Measurements from ENCODE around the gene OLFML3.
A peak's percentile ranks its signal among the peaks of the same experiment; 100 is the strongest.
"Not testable (repeated sequence)": the region's sequence is repeated elsewhere in the genome, so short reads cannot be mapped to it uniquely, and the experiment has no call there.

The OLFML3 gene

DNA sequence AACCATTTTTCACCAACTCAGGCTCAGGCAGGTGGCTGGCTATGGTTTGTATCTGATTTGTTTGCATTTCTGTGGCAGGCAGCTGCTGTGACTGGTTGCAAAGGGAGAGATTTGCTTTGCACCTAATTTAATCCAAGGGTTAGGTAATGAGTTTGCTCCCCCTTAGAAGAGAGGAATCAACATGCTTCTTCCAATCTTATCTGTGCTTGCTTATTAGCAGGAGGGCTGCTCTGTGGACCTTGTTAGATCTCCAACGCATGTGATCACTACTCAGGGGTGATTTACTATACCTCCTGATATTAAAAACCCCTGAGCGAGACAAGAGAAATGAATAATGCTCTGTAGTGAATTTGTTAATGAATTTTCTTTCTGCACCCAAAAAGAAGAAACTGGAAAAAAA is 20.5 kb downstream of the OLFML3 start:
- no peak for DNase-seq (ENCODE audit: low read depth in 2 of 2)
- no peak overlapping the region for H3K4me3 ChIP-seq (replicated peaks in 1 of 2; ENCODE audit: low read depth in 2 of 2, low read length in 2 of 2)

GRCh38 chr1:114000406-114000805 is 21.1 kb downstream of the OLFML3 start:
- no peak for TF ChIP-seq CTCF (IDR thresholded peaks at IDR 0.05; ENCODE audit: low read depth, low read length)
- no peak overlapping the region for H3K4me3 ChIP-seq (replicated peaks in 1 of 2; ENCODE audit: low read depth in 2 of 2, low read length in 2 of 2)
- no peak for DNase-seq (ENCODE audit: low read depth in 2 of 2)

More for the DNA sequence above, 20.5 kb downstream of the OLFML3 start:
- TF ChIP-seq CTCF (IDR thresholded peaks at IDR 0.05; ENCODE audit: low read depth, low read length) = no peak

DNA sequence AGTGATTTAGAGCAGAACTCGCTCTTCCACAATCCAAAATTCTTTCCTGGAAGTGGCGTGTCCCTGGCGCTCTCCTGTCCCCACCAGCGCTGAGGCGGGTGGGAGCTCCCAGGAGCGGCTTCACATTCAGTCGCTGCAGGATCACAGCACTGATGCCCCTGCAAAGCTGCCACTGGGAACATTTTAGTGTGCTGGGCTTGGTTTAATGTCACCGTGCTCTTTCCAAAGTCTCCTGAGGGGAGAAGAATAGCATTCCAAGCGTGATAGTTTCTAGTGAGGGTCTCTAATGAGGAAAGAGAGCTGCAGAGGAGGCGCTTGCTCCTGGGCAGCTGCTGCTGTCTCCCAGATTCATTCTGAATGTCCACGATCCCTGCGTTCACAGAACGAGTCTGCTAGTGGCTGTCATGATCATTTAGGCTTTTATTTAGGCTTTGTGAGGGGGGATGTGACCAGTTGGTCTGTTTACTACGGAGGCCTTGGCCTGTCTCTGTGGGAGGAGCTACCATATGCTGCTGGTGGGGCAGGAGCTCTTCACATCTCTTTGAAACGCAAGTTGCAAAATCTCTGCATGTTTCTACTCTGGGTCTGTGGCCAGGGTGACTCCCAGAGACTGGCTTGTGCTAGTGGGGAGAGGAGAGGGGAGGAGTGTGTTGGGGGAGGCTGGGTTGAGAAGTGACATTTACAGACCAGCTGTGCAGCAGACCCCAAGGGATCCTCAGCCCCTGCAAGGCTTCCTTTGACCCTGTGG is 23.4 kb downstream of the OLFML3 start:
- peak; percentile 55 to 78 for DNase-seq (ENCODE audit: low read depth in 2 of 2)
- H3K4me3 ChIP-seq (replicated peaks in 1 of 2; ENCODE audit: low read depth in 2 of 2, low read length in 2 of 2) = no peak overlapping the region
- no peak for TF ChIP-seq CTCF (IDR thresholded peaks at IDR 0.05; ENCODE audit: low read depth, low read length)

GRCh38 chr1:114003431-114003830 is 24.2 kb downstream of the OLFML3 start:
- peak in 1 of 2 donors; percentile 20 for DNase-seq (ENCODE audit: low read depth in 2 of 2)
- TF ChIP-seq CTCF (IDR thresholded peaks at IDR 0.05; ENCODE audit: low read depth, low read length) = no peak
- no peak overlapping the region for H3K4me3 ChIP-seq (replicated peaks in 1 of 2; ENCODE audit: low read depth in 2 of 2, low read length in 2 of 2)

GRCh38 chr1:114006825-114007224 is 27.6 kb downstream of the OLFML3 start:
- DNase-seq (ENCODE audit: low read depth in 2 of 2); H3K4me3 ChIP-seq (replicated peaks in 1 of 2; ENCODE audit: low read depth in 2 of 2, low read length in 2 of 2): not testable (repeated sequence)

GRCh38 chr1:114008480-114008941 is 29.2 kb downstream of the OLFML3 start:
- peak in 1 of 2 donors; percentile 85 for DNase-seq (ENCODE audit: low read depth in 2 of 2)
- no peak for TF ChIP-seq CTCF (IDR thresholded peaks at IDR 0.05; ENCODE audit: low read depth, low read length)
- H3K4me3 ChIP-seq (replicated peaks in 1 of 2; ENCODE audit: low read depth in 2 of 2, low read length in 2 of 2) = no peak overlapping the region

GRCh38 chr1:114008993-114009392 is 29.7 kb downstream of the OLFML3 start:
- H3K4me3 ChIP-seq (replicated peaks in 1 of 2; ENCODE audit: low read depth in 2 of 2, low read length in 2 of 2) = no peak overlapping the region
- DNase-seq (ENCODE audit: low read depth in 2 of 2) = no peak
- TF ChIP-seq CTCF (IDR thresholded peaks at IDR 0.05; ENCODE audit: low read depth, low read length) = no peak

All from cardiac fibroblast (primary cell).